Upper lobe of left lung (tissue), 4 donors: Measurements from ENCODE around the gene DHRS4.

Source experiments
- CTCF ChIP-seq, 6 experiments: fragments of 450-650 bp in 4 of 6; fragments of 200-600 bp in 2 of 6; sonication (generic) in 2 of 6; IDR thresholded peaks; one replicate each; pipeline ENCODE4 v1.5.1; 2016 to 2019; ENCODE audit warnings: antibody characterized with exemption in 6 of 6
- POLR2A ChIP-seq, 4 donors: fragments of 450-650 bp; IDR thresholded peaks; one replicate each; pipeline ENCODE4 v1.5.1; 2016 to 2017; ENCODE audit warnings: antibody characterized with exemption in 4 of 4, mild to moderate bottlenecking in 2 of 4

- TF ChIP-seq CTCF (IDR thresholded peaks at IDR 0.05): no peak
- no peak for TF ChIP-seq POLR2A (IDR thresholded peaks at IDR 0.05)
Measured at GRCh38 chr14:23932639-23933038, 20.9 kb upstream of the DHRS4 start.
